Right forelimb (tissue), 1 donor: ENCODE data around the gene PDE6A.
A peak's percentile ranks its signal among the peaks of the same experiment; 100 is the strongest.

Source experiments
- DNase-seq: peaks from one replicate; pipeline ENCODE4 v3.0.0-alpha.2; 2018

The PDE6A gene

DNA sequence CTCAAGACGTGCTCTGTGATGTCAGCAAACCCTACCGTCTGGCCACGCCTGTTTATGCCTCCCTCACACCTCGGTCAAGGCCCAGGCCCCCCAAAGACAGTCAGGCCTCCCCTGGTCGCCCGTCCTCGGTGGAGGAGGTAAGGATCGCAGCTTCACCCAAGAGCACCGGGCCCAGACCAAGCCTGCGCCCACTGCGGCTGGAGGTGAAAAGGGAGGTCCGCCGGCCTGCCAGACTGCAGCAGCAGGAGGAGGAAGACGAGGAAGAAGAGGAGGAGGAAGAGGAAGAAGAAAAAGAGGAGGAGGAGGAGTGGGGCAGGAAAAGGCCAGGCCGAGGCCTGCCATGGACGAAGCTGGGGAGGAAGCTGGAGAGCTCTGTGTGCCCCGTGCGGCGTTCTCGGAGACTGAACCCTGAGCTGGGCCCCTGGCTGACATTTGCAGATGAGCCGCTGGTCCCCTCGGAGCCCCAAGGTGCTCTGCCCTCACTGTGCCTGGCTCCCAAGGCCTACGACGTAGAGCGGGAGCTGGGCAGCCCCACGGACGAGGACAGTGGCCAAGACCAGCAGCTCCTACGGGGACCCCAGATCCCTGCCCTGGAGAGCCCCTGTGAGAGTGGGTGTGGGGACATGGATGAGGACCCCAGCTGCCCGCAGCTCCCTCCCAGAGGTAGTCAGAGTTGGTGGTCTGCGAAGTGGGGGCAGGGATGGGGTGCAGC lies 111.3 kb downstream of the PDE6A start:
- DNase-seq: no peak

GRCh38 chr5:149832636-149833035 lies 112.0 kb downstream of the PDE6A start:
- DNase-seq: no peak

DNA sequence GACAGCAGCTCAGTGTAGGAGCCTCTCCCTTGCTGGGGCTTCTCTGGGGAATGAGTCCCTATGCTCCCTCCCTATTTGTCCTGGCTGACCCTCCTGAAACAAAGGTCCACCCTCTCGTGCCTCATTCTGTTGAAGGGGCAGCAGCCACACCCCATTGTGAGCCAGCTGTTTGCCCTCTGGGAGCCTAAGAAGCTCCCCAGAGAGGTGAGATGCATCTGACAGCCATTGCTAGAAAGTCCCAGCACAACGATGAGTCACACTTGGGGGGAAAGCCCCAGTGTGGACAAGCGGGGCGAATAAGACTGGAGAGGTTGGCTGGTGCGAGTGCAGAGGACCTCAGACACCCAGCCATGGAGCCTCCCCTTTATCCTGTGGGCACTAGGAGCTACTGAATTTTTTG lies 113.1 kb downstream of the PDE6A start:
- DNase-seq: no peak

DNA sequence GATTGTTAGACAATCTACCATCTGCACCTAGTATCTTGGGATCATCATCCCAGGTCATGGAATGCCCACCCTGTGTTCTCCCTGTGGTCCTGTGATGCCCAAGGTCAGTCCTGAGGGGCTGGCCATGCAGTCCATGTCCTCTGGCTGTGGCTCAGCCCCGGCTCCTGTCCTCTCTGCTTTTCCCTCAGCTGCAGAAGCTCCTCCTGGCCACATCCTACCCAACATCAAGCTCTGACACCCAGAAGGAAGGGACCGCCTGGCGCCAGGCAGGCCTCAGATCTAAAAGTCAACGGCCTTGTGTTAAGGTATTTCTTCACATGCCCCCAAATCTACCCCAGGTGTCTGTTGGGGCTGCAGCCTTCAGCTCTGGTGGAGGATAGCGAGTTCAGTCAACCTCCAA lies 114.0 kb downstream of the PDE6A start:
- no peak for DNase-seq

DNA sequence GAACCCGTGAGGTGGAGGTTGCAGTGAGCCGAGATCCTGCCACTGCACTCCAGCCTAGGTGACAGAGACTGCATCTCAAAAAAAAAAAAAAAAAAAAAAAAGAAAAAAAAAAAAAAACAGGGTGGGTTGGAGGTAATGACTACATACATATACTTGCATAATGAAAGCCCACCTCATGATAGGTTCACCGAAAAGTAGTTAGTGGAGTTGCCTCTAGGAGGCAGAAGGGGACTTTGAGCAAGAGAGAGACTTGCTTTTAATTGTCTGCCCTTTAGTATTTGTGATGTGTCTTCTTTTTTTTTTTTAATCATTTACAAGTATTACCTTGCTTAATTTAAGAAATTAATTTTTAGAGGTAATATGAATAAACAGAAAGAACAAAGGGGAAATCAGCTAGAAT lies 114.6 kb downstream of the PDE6A start:
- DNase-seq: no peak

DNA sequence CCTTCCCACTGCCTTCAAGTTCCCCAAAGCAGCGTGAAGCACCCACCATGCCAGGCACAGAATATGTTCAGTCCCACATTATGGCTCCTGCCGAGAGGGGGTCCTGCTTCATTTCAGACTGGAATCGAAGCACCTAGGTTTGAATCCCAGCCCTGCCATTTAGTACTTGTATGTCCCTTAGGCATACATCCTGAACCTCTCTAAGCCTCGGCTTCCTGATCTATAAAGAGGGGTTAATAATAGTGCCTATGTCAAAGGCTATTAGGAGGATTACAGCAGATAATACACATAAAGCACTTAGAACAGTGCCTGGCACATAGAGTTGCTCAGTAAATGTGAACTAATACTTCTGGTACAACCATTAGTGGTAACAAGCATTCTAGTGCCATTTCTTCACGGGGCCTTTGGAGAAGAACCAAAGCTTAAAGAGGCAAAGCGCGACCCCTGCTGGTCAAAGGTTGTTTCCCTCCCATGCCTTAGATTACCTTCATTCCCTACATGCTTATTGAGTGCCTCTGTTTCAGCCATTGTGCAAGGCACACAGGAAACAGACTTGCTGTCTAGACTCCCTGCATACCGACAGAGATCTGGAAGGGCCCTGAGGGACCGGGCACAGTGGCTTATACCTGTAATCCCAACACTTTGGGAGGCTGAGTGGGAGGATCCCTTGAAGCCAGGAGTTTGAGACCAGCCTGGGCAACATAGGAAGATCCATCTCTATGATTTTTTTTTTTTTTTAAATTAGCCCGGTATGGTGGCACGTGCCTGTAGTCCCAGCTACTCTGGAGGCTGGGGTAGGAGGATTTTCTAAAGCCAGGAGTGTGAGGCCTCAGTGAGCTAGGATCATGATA lies 116.2 kb downstream of the PDE6A start:
- peak; percentile 88 for DNase-seq

- DNase-seq: no peak
Observed at GRCh38 chr5:149827546-149827945, 117.0 kb downstream of the PDE6A start.

GRCh38 chr5:149827086-149827485 lies 117.5 kb downstream of the PDE6A start:
- no peak for DNase-seq

DNA sequence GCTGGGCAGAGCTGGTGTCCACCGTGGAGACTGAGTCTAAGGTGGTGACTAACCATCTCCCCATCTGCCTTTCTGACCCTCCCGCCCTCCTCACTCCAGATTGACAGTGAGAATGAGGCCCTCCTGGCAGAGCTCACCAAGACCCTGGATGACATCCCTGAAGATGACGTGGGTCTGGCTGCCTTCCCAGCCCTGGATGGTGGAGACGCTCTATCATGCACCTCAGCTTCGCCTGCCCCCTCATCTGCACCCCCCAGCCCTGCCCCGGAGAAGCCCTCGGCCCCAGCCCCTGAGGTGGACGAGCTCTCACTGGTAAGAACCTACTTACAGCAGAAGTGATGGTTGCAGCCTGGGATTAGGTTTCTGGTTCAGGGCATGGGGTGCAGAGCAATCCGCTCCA lies 118.0 kb downstream of the PDE6A start:
- DNase-seq: no peak

DNA sequence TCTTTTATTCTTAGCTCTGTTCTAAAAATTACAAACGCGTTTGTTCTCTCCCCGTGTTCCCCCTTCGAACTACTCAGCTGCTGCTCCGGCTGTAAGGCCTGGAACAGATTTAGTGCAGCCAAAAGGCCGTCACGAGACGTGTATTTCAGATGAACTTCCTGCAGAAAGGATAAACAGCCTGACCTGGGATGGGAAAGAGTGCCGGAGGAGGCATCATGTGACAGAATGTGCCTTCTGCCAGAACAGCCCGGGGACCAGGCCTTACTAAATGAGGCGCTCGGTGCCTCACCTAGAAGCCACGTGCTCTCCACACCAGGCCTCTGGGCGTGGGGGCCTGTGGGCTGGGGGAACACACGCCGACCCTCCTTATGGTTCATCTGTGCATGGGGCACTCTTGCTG lies 119.7 kb downstream of the PDE6A start:
- no peak for DNase-seq

GRCh38 chr5:149824120-149824519 lies 120.5 kb downstream of the PDE6A start:
- no peak for DNase-seq

GRCh38 chr5:149823375-149823774 lies 121.2 kb downstream of the PDE6A start:
- DNase-seq: no peak

DNA sequence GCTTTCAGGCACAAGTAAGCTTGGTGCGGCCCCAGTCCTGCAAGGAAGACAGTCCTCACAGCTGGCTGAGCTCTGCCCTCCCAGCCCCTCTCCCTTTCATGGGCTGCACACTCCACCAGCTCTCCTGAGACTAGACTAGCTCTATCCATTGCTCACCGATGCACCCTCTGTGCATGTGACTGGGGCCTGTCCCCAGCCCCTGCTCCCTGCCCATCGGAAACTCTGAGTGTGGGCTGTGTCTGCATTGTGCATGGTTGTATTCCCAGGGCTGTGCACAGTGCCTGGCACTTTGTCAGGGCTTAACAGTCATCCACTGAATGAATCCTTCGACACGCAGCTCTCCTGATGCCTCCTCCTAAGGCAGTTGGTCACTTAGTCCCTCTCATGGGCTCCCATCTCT lies 122.3 kb downstream of the PDE6A start:
- DNase-seq: no peak

- DNase-seq: no peak
Observed at GRCh38 chr5:149820536-149821510, 123.8 kb downstream of the PDE6A start.

DNA sequence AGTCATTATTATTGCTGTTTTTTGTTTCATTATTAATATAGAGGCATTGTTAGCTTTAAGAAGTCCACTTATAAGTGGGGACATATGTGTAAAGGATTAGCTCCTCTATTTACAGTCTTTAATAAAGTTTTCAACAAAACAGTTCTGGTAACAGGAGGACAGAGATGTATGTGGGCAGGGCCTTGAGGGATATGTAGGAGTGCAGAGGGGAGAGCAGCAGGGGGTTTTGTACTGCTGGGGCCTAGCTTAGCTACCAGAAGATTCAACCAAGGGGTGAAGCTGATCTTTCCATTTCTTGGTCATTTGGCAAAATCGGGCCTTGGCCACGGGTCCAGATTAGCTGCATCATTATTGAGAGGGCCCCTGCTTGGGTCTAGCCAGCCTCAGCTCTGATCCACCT lies 124.6 kb downstream of the PDE6A start:
- DNase-seq: no peak

GRCh38 chr5:149818116-149818515 lies 126.5 kb downstream of the PDE6A start:
- DNase-seq: no peak

DNA sequence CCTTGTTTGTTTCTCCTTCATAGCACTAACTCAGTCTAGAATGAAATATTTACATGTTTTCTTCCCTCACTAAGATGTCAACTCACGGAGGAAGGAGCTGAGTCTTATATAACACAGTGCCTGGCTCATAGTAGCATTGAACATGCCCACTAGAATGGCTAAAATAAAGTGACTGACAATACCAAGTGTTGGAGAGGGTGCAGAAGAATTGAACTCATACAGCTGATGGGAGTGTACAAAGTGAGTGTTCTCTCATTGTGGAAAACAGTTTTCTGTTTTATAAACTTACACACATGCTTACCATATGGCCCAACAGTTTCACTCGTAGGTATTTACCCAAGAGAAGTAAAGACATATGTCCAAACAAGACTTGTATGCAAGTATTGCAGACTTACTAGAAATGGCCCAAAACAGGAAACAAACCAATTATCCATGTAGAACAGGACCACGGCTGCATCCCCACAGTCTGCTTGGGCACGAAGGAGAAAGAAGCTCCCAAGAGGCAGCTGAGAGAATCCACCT lies 127.0 kb downstream of the PDE6A start:
- no peak for DNase-seq

- no peak for DNase-seq
Observed at GRCh38 chr5:149816661-149817060, 127.9 kb downstream of the PDE6A start.

DNA sequence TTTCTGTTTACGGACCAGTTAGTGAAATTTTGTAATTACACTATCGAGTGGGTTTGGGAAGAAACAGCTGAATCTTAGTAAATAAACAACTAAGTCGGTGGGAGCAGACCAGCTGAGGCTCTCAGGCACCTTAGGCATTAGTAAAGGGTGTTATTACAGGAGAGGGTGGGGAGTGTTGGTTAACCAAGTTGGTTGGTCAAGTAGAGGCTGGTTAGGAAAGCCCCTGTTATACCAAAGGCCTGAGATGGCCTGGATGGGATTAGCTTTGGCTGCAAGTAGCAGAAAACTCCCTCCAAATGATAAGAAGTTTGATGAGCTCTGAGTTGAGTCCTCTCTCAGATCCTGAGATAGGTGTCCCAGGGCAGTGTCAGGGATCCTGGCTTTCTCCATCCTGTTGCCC lies 133.1 kb downstream of the PDE6A start:
- no peak for DNase-seq

- DNase-seq: no peak
Observed at GRCh38 chr5:149810856-149811255, 133.7 kb downstream of the PDE6A start.

- no peak for DNase-seq
Observed at GRCh38 chr5:149809931-149810691, 134.5 kb downstream of the PDE6A start.
